Spinal cord (tissue), 10 donors: ENCODE measurements around the gene STEAP1B. TPM values are rescaled to one million over a fixed set of nuclear protein-coding genes. Genes with fewer than 3 reads are reported as not detected.
A peak's percentile ranks its signal among the peaks of the same experiment; 100 is the strongest.
"Not testable (repeated sequence)": the region's sequence is repeated elsewhere in the genome, so short reads cannot be mapped to it uniquely, and the experiment has no call there.

ENCODE experiments used
- DNase-seq, 6 donors: peaks; one replicate each; pipeline versions ENCODE4 v3.0.0 to v3.0.0-alpha.2; 2013 to 2015; ENCODE audit warnings: low spot score in 6 of 6, low read depth in 4 of 6
- H3K27ac ChIP-seq: one replicate; pipeline ENCODE4 v1.5.1; 2013; ENCODE audit warnings: low read depth, low read length, control low read depth
- H3K27me3 ChIP-seq: one replicate; pipeline ENCODE4 v1.6.1; 2013; ENCODE audit warnings: low read length; ENCODE audit not compliant: control insufficient read depth, insufficient read depth
- H3K36me3 ChIP-seq: one replicate; pipeline ENCODE4 v1.6.1; 2013; ENCODE audit warnings: low read length; ENCODE audit not compliant: control insufficient read depth, insufficient read depth
- H3K4me1 ChIP-seq: one replicate; pipeline ENCODE4 v1.6.1; 2013; ENCODE audit warnings: low read length; ENCODE audit not compliant: control insufficient read depth, insufficient read depth
- H3K4me3 ChIP-seq: one replicate; pipeline ENCODE4 v1.5.1; 2013; ENCODE audit warnings: low read depth, low read length, control low read depth
- H3K9me3 ChIP-seq: one replicate; pipeline ENCODE4 v1.6.1; 2013; ENCODE audit warnings: low read length; ENCODE audit not compliant: control insufficient read depth, insufficient read depth
- WGBS: methylation state at CpG from one replicate; pipeline ENCODE4 v1.1.5; 2013; ENCODE audit warnings: missing lambda C conversion rate; ENCODE audit not compliant: insufficient coverage; 5-methylcytosine and 5-hydroxymethylcytosine counted together
- long read RNA-seq, 4 donors: transcript quantifications; one replicate each; lab custom pipeline, GENCODE V29; 2026
- polyA plus RNA-seq, 2 donors: library from polyadenylated mRNA; unstranded; fragments of 120-200 nt; gene quantifications; one replicate each; pipeline ENCODE4 v1.2.1, GENCODE V29; 2013; ENCODE audit not compliant: insufficient read length in 2 of 2
- total RNA-seq, 2 donors: library from RNA; depleted of rRNA in 1 of 2; stranded (reverse); fragments of 120-200 nt in 1 of 2; fragments of >200 nt in 1 of 2; gene quantifications; one replicate each; pipeline versions ENCODE4 v1.2.3 to v1.2.4, GENCODE V29; 2013 to 2014
- donor health status: healthy.

Gene STEAP1B
- total RNA-seq (1 to 10 TPM; 2.2 to 7.1 TPM), polyA plus RNA-seq (1 to 10 TPM; 1.2 to 2.4 TPM)
- long read RNA-seq, donor 1: 0 reads
- long read RNA-seq, donor 2: 0 reads
- long read RNA-seq, donor 3: 0 reads
- long read RNA-seq, donor 4: 0 reads

DNA sequence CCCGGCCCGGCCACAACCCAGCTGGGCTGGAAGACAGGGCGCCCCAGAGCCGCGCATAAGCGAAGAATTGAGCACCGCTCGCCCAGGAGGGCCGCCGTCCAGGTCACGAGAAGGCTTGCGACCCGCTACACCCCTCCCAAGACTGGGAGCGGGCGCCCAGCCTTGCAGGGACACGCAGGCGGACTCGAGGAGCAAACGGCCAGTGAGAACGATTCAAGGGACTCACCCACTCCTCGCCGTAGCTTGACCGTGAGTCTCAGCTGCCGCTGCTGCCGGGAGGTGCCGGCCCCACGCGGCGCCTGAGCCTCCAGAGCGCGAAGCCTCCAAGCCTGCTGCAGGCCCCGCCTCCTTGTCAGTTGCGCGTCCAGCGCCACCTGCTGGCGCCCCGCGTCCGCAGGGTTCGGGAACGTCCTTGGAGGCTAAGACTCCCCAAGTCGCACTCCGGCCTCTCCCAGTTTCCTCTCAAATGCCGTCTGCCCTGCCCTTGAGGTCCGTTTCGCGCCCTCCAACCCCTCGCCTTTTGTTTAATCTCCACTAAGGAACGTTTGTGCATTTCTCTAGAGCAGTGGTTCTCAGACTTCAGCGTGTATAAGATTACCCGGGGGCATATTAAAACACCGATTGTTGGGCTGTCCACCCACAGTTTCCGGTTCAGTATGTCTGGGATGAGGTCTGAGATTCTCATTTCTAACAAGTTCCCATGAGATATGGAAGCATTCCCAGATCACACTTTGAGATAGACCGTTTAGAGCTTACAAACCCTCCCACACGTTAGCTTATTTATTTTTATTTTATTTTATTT, at the start of gene STEAP1B:
Gene STEAP1B (minus strand): TSS at position 301 of the 802 bp plus-strand sequence. CDS start 5,333 bp downstream, outside the sequence.
- H3K4me3 ChIP-seq: peak within 1 kb of the TSS; percentile 37
- not testable (repeated sequence) for H3K27me3 ChIP-seq, H3K9me3 ChIP-seq, H3K36me3 ChIP-seq, H3K4me1 ChIP-seq, H3K27ac ChIP-seq
- peak in 5 of 6 donors; percentile 38 to 91 (median 58) for DNase-seq
- 4% methylated on average over 43 of the region's 55 CpGs for WGBS

DNA sequence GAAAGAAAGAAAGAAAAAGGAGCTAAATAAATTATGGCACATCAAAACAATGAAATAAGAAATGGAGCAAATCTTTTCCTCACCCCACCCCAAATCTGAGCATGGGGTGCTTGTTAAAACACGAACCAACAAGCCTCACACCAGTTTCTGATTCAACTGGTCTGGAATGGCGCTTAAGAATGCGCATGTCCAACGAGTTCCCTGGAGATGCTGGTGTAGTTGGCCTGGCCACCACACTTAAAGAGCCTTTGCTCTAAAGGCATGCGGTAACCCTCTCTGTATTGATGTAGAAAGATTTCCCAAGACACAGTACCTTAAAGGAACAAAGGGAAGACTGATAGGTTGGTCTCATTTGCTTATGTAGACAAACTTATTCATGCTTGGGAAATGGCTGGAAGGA, 49.1 kb upstream of the STEAP1B start:
- Histone ChIP-seq H3K27me3 (peaks cover 17% of the 10 kb centered on the region), H3K27ac (no peak overlapping the region), H3K4me3 (no peak overlapping the region), H3K36me3 (no peaks in the 10 kb centered on the region), H3K9me3 (peaks cover 1% of the 10 kb centered on the region), H3K4me1 (peaks cover 11% of the 10 kb centered on the region)
- WGBS: 75% methylated on average over 2 of the region's 5 CpGs
- DNase-seq: peak in 1 of 6 donors; percentile 6

DNA sequence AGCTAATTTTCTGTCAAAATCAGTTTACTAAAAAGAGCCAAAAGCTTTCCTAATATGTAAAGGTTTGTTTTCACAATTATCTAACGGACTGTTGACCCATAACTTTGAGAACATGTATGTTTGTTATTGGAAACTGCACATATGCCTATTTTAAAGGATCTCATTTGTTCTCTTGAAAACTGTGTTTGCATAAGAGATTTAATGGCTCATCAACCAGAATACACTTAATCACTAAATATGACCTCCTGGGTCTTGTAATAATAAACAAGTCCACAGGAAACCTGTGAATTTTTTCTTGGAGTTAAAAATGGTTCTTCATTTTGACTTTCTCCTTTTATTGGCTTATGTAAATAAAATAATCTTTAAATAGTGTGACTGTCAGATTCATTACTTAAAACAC, 48.3 kb upstream of the STEAP1B start:
- H3K27ac ChIP-seq: no peak overlapping the region
- WGBS: no CpG with 5 or more reads among the region's 1 CpG
- peaks cover 17% of the 10 kb centered on the region for H3K27me3 ChIP-seq
- H3K4me1 ChIP-seq: peaks cover 11% of the 10 kb centered on the region
- H3K4me3 ChIP-seq: no peak overlapping the region
- peaks cover 1% of the 10 kb centered on the region for H3K9me3 ChIP-seq
- no peak for DNase-seq
- no peaks in the 10 kb centered on the region for H3K36me3 ChIP-seq

DNA sequence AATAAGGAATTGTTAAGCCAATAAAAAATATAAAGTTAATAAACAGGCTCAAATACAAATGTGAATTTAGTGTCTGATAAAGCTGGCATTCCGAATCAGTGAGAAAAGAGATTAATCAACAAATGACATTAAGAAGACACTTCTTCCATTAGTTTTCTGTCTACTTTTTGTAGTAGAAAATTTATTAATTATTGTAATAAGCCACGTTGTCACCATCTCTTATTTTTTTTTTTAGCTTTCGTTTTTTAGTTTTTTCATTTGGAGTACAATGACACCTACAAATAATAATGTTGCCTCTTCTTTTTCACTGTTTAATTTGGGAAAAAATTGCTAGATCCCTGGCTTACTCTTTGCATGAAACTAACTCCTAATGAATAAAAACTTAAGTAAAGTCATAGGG, 46.8 kb upstream of the STEAP1B start:
- no peak overlapping the region for H3K27ac ChIP-seq
- H3K27me3 ChIP-seq: peaks cover 17% of the 10 kb centered on the region
- H3K9me3 ChIP-seq: peaks cover 1% of the 10 kb centered on the region
- no CpG with 5 or more reads among the region's 3 CpGs for WGBS
- DNase-seq: no peak
- peaks cover 11% of the 10 kb centered on the region for H3K4me1 ChIP-seq
- H3K36me3 ChIP-seq: no peaks in the 10 kb centered on the region
- H3K4me3 ChIP-seq: no peak overlapping the region

DNA sequence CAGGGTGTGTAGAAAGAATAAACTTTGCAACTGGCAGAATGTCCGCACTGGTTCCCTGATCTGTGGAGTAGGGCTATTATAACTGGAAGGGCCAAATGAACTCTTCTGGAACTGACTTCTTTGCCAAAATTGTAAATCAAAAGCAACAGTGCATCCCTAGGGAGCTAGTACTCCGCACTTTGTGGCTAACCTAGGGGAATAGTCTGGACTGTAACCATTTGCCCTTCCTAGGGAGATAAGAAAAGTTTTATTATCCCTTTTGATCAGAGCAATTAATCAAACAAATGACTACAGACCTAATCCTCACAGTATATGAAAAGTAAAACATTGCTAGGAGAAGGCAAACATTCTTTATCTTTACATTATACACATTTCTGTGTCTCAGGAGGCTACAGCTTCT, 45.5 kb upstream of the STEAP1B start:
- Histone ChIP-seq H3K4me1 (peaks cover 11% of the 10 kb centered on the region), H3K36me3 (no peaks in the 10 kb centered on the region), H3K4me3 (no peak overlapping the region), H3K9me3 (peaks cover 1% of the 10 kb centered on the region), H3K27ac (no peak overlapping the region), H3K27me3 (peaks cover 12% of the 10 kb centered on the region)
- DNase-seq: no peak
- no CpG with 5 or more reads among the region's 2 CpGs for WGBS

DNA sequence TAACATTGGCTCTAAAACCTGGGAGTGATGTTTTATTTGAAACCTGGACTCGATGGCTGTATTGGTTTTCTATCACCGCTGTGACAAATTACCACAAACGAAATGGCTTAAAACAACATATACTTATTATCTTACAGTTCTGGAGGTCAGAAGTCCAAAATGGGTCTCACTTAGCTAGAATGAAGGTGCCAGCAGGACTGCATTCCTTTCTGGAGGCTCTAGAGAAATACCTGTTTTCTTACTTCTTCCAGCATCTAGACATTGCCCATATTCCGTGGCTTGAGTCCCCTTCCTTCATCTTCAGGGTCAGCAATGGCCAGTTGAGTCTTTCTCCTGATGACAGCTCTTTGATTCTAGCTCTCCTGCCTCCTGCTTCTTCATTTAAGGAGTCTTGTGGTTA, 44.3 kb upstream of the STEAP1B start:
- WGBS: 100% methylated on average over 3 of the region's 4 CpGs

DNA sequence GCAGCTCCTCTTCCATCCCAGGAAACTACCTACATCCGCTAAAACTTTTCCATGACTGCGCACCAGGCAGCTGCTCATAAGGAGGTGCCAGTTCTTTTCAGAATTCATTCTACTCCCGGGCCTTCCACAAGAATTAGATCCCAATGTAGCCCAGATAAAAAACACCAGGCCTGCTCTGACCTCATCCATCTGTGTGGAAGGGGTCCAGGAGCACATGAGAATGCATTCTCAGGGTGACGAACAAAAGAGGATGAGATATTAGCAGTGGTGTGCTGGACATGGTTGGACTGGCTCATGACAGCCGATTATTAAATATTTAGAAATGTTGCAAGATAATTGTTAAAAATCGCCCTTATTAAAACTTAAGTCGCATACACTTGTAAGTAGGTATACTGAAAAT, 43.2 kb upstream of the STEAP1B start:
- H3K4me3 ChIP-seq: no peak overlapping the region
- H3K36me3 ChIP-seq: no peaks in the 10 kb centered on the region
- WGBS: 88% methylated on average over 4 of the region's 7 CpGs
- no peaks in the 10 kb centered on the region for H3K9me3 ChIP-seq
- no peak overlapping the region for H3K27ac ChIP-seq
- H3K4me1 ChIP-seq: no peaks in the 10 kb centered on the region
- peaks cover 3% of the 10 kb centered on the region for H3K27me3 ChIP-seq
- no peak for DNase-seq

More for the DNA sequence above, 44.3 kb upstream of the STEAP1B start:
- Histone ChIP-seq H3K27me3 (peaks cover 3% of the 10 kb centered on the region), H3K4me3 (no peak overlapping the region), H3K36me3 (no peaks in the 10 kb centered on the region), H3K27ac (no peak overlapping the region), H3K4me1 (no peaks in the 10 kb centered on the region), H3K9me3 (peaks cover 1% of the 10 kb centered on the region)
- DNase-seq: no peak

DNA sequence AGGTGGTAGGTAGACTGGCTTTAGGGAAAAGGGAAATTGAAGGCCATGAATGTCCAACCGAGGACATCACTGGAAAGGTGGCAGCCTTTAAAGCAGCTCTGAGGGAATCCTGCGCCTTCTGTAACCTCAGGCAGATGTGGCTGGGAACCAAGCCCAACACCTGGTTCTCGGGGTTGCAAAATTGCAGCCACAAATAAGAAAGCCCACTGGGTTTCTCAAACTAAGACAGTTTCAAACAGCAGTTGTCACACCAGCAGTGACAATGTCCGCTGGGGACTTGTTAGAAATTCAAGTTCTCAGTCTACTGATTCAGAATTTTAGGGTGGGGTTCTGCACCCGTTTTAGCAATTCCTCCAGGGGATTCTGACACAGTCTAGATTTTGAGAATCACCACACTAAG, 42.7 kb upstream of the STEAP1B start:
- Histone ChIP-seq H3K4me3 (no peak overlapping the region), H3K4me1 (no peaks in the 10 kb centered on the region), H3K36me3 (no peaks in the 10 kb centered on the region), H3K27ac (no peak overlapping the region), H3K27me3 (peaks cover 3% of the 10 kb centered on the region), H3K9me3 (no peaks in the 10 kb centered on the region)
- DNase-seq: no peak
- 92% methylated on average over 3 of the region's 5 CpGs for WGBS

DNA sequence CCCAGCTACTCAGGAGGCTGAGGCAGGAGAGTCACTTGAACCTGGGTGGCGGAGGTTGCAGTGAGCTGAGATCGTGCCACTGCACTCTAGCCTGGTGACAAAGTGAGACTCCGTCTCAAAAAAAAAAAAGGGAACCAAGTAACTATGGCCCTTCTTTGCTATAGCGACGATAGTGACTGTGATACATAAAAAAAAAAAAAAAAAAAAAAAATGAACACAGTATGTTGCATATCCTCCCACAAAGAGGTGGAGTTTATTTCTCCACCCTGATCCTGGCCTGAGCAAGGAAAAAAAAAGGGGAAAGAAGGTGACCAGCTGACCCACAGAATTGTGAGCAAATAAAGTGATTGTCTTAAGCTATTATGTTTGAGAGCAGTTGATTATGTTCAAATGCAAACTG, 42.3 kb upstream of the STEAP1B start:
- Histone ChIP-seq H3K27me3 (peaks cover 3% of the 10 kb centered on the region), H3K27ac (no peak overlapping the region), H3K9me3 (no peaks in the 10 kb centered on the region), H3K4me3 (no peak overlapping the region), H3K36me3 (no peaks in the 10 kb centered on the region), H3K4me1 (no peaks in the 10 kb centered on the region)
- WGBS: 100% methylated on average over 2 of the region's 5 CpGs
- DNase-seq: no peak

DNA sequence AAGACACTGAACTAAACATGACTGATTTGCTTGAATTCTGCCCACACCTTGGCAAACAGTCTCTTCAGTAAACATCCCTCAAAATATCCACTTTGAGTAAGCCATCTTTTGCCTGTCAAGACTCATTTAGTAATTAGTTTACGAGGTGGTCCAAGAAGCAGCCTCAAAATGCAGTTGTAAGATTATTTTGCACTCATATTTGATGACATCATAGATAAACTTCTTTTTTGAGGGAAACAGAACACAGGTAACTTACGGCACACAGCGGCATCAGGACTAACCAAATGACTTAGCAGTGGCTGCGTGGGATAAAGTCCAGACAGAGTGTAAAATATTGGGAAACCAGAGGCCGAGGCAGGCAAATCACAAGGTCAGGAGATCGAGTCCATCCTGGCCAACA, 41.8 kb upstream of the STEAP1B start:
- no peak overlapping the region for H3K27ac ChIP-seq
- no peak overlapping the region for H3K4me3 ChIP-seq
- H3K4me1 ChIP-seq: no peaks in the 10 kb centered on the region
- peaks cover 3% of the 10 kb centered on the region for H3K27me3 ChIP-seq
- WGBS: 100% methylated on average over 6 of the region's 6 CpGs
- H3K9me3 ChIP-seq: no peaks in the 10 kb centered on the region
- H3K36me3 ChIP-seq: no peaks in the 10 kb centered on the region
- DNase-seq: no peak
